Smooth muscle cell (in vitro differentiated cells): ENCODE measurements around the gene PIK3C2G. TPM values are rescaled to one million over a fixed set of nuclear protein-coding genes. Genes with fewer than 3 reads are reported as not detected.

ENCODE experiments used
- DNase-seq: peaks from one replicate; lab custom pipeline; 2025; ENCODE audit not compliant: unreplicated experiment; lab: John Stamatoyannopoulos, UW
- H2AFZ ChIP-seq: fragments of 200-600 bp; sonication (generic); 2 replicates; pipeline ENCODE4 v1.6.0; 2016; ENCODE audit warnings: antibody characterized with exemption, low read depth, mild to moderate bottlenecking
- H3F3A ChIP-seq: fragments of 200-600 bp; sonication (generic); 2 replicates; pipeline ENCODE4 v1.6.0; 2017; ENCODE audit warnings: antibody characterized with exemption, low read depth
- H3K27ac ChIP-seq: fragments of 200-600 bp; sonication (generic); 2 replicates; pipeline ENCODE4 v1.5.1; 2016; ENCODE audit warnings: low read depth, mild to moderate bottlenecking
- H3K27me3 ChIP-seq: fragments of 200-600 bp; sonication (generic); 2 replicates; pipeline ENCODE4 v1.6.1; 2016; ENCODE audit warnings: low read depth, mild to moderate bottlenecking
- H3K36me3 ChIP-seq: fragments of 200-600 bp; sonication (generic); 2 replicates; pipeline ENCODE4 v1.5.1; 2016; ENCODE audit warnings: low read depth
- H3K4me1 ChIP-seq: fragments of 200-600 bp; sonication (generic); 2 replicates; pipeline ENCODE4 v1.5.1; 2016; ENCODE audit warnings: low read depth
- H3K4me2 ChIP-seq: fragments of 200-600 bp; sonication (generic); 2 replicates; pipeline ENCODE4 v1.6.0; 2016; ENCODE audit warnings: mild to moderate bottlenecking
- H3K4me3 ChIP-seq: fragments of 200-600 bp; sonication (generic); 2 replicates; pipeline ENCODE4 v1.5.1; 2016; ENCODE audit warnings: mild to moderate bottlenecking
- H3K79me2 ChIP-seq: fragments of 200-600 bp; sonication (generic); 2 replicates; pipeline ENCODE4 v1.6.0; 2016; ENCODE audit warnings: low read depth, mild to moderate bottlenecking
- H3K9ac ChIP-seq: fragments of 200-600 bp; sonication (generic); 2 replicates; pipeline ENCODE4 v1.6.0; 2016; ENCODE audit warnings: low read depth
- H3K9me3 ChIP-seq: fragments of 200-600 bp; sonication (generic); replicated peaks from 2 replicates; pipeline ENCODE4 v1.5.1; 2016; ENCODE audit warnings: low read depth
- H4K20me1 ChIP-seq: fragments of 200-600 bp; sonication (generic); 2 replicates; pipeline ENCODE4 v1.6.0; 2016; ENCODE audit warnings: low read depth
- WGBS: methylation state at CpG from one replicate; pipeline ENCODE4 v1.1.7; 2016; ENCODE audit warnings: low lambda C conversion rate; 5-methylcytosine and 5-hydroxymethylcytosine counted together
- polyA plus RNA-seq: library from polyadenylated mRNA; unstranded; fragments of >200 nt; fragmentation: Nextera tagmentation; extraction: Ambion mirVana; gene quantifications from 2 replicates; pipeline ENCODE4 v1.2.1, GENCODE V29; 2016
- total RNA-seq: library from RNA; depleted of rRNA; stranded (reverse); fragments of >200 nt; gene quantifications from 2 replicates; pipeline ENCODE4 v1.2.3, GENCODE V29; 2014
- TF ChIP-seq, protein P1 (sequence below): fragments of 200-600 bp; sonication (generic); IDR thresholded peaks from 2 replicates; pipeline ENCODE4 v1.5.1; 2017; ENCODE audit warnings: borderline replicate concordance, mild to moderate bottlenecking, antibody characterized with exemption; ENCODE audit not compliant: insufficient read depth, poor library complexity, severe bottlenecking

PIK3C2G gene
- total and polyA plus RNA-seq, 2 experiments from 2014 or later, result 0.63 TPM; not detected in 1

DNA sequence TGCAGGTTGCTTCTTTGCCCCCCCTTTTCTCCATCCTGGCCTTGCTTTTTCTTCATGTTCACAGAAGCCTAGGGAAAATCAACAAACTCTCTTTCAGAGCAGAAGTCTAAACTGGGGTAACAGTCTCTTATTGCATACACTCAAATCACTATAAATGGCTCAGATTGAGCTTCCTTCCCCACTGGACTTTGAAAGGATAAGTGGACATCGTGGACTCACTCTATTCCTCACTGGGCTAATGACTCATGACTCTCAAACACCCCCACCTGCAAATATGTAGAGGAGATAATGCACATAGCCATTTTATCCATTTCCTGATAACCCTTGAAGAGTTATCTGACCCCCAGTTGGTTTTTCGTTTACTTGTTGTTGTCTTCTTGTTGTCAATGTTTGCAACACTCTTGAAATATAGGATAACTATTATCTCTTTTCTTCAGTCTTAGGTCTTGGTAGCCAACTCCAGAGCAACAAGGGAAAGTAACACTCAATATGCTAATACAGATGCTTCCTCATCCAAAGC lies 221.3 kb downstream of the PIK3C2G start:
- H3F3A ChIP-seq, result no peaks in the 10 kb centered on the region
- peaks cover 16% of the 10 kb centered on the region for H3K4me1 ChIP-seq
- 71% methylated on average over 2 of the region's 2 CpGs for WGBS
- H4K20me1 ChIP-seq, result no peaks in the 10 kb centered on the region
- H3K9ac ChIP-seq, result no peak overlapping the region
- H3K4me3 ChIP-seq, result no peak overlapping the region
- no peaks in the 10 kb centered on the region for H3K36me3 ChIP-seq
- DNase-seq, result no peak
- H3K79me2 ChIP-seq, result no peaks in the 10 kb centered on the region
- no peak overlapping the region for H2AFZ ChIP-seq
- TF ChIP-seq, protein P1, sequence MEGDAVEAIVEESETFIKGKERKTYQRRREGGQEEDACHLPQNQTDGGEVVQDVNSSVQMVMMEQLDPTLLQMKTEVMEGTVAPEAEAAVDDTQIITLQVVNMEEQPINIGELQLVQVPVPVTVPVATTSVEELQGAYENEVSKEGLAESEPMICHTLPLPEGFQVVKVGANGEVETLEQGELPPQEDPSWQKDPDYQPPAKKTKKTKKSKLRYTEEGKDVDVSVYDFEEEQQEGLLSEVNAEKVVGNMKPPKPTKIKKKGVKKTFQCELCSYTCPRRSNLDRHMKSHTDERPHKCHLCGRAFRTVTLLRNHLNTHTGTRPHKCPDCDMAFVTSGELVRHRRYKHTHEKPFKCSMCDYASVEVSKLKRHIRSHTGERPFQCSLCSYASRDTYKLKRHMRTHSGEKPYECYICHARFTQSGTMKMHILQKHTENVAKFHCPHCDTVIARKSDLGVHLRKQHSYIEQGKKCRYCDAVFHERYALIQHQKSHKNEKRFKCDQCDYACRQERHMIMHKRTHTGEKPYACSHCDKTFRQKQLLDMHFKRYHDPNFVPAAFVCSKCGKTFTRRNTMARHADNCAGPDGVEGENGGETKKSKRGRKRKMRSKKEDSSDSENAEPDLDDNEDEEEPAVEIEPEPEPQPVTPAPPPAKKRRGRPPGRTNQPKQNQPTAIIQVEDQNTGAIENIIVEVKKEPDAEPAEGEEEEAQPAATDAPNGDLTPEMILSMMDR, result no peak
- H3K27ac ChIP-seq, result no peak overlapping the region
- no peaks in the 10 kb centered on the region for H3K9me3 ChIP-seq
- no peaks in the 10 kb centered on the region for H3K27me3 ChIP-seq
- H3K4me2 ChIP-seq, result no peak overlapping the region

DNA sequence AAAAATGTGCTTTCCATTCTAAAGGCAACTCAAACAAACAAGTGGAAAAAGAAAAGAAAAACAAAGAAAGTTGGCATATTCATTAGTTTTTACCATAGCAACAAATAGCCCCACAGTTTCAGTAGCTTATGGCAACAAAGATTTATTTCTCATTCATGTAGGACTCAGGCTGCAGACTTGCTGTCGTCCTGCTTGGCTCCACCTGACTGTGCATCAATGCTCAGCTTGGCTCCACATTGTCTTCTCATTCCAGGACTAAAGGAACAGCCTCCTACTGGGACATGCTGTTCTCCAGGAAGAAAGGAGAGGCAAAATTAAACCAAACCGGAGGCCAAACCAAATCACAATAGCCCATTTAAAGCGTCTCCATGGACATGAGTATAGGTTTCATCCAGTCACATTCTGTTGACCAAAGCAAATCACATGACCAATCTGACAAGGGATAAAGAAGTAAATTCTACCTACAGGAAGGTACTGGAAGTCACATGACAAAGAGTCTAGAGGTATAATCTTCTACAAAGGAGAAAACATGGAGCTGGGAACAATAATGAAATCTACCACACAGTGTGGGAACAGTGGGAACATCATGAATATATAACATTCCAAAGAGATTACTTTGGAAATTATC lies 222.5 kb downstream of the PIK3C2G start:
- Histone ChIP-seq H3K4me2 (no peak overlapping the region), H3K36me3 (no peaks in the 10 kb centered on the region), H3K27me3 (no peaks in the 10 kb centered on the region), H3K9ac (no peak overlapping the region), H3K4me1 (peaks cover 16% of the 10 kb centered on the region), H3K79me2 (no peaks in the 10 kb centered on the region), H3K27ac (no peak overlapping the region), H3F3A (no peaks in the 10 kb centered on the region), H4K20me1 (no peaks in the 10 kb centered on the region), H3K9me3 (no peaks in the 10 kb centered on the region), H2AFZ (no peak overlapping the region), H3K4me3 (no peak overlapping the region)
- WGBS, result 79% methylated on average over 3 of the region's 3 CpGs
- TF ChIP-seq, protein P1, result no peak
- DNase-seq, result no peak

DNA sequence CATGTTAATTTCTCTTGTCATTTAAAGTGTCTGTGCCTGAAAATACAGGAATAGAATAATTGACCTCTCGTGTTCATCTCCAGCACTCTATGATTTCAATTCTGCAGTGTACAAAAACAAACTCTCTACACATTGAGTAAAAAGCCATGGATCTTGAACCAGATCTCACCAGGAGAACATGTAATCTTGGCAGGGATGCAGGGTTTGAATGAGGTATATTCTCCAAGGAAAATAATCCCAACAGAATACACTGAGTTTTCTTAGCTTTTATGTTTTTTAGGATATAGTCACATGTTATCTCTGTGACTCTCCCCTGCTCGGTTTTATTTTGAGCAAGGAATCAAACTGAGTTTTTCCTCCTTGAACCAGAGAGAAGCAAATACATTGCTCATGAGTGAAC lies 224.7 kb downstream of the PIK3C2G start:
- 84% methylated on average over 2 of the region's 2 CpGs for WGBS
- Histone ChIP-seq H3K27ac (no peak overlapping the region), H3K9ac (no peak overlapping the region), H3K4me1 (peaks cover 16% of the 10 kb centered on the region), H3K4me3 (no peak overlapping the region), H3K79me2 (no peaks in the 10 kb centered on the region), H3K4me2 (no peak overlapping the region), H4K20me1 (no peaks in the 10 kb centered on the region), H2AFZ (no peak overlapping the region), H3K27me3 (no peaks in the 10 kb centered on the region), H3K36me3 (no peaks in the 10 kb centered on the region), H3F3A (no peaks in the 10 kb centered on the region), H3K9me3 (no peaks in the 10 kb centered on the region)
- DNase-seq, result no peak
- TF ChIP-seq, protein P1, result no peak

DNA sequence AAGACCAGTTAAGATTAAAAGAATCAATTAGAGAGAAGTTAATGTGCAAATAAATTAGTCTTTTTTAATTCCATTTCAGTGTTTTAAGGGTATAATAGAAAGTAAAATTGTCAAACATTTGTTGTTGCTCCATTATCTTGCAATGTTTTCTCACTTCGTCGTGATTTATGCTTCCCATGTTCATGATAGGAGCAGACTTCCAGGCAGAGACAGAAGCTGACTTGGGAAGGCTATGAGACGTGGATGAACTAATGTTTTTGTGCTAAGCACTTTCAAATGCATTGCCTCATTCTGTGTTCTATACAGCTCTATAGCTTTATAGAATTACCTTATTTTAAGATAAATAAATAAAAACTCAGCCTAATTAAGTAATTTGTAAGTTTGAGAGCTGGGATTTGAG lies 226.2 kb downstream of the PIK3C2G start:
- DNase-seq, result no peak
- TF ChIP-seq, protein P1, result no peak
- H3K79me2 ChIP-seq, result no peaks in the 10 kb centered on the region
- H3K4me2 ChIP-seq, result no peak overlapping the region
- WGBS, result 75% methylated on average over 3 of the region's 3 CpGs
- H3K27me3 ChIP-seq, result no peaks in the 10 kb centered on the region
- no peaks in the 10 kb centered on the region for H3K9me3 ChIP-seq
- H3F3A ChIP-seq, result no peaks in the 10 kb centered on the region
- H3K27ac ChIP-seq, result no peak overlapping the region
- H2AFZ ChIP-seq, result no peak overlapping the region
- H3K4me1 ChIP-seq, result peaks cover 16% of the 10 kb centered on the region
- H3K9ac ChIP-seq, result no peak overlapping the region
- H3K36me3 ChIP-seq, result no peaks in the 10 kb centered on the region
- no peaks in the 10 kb centered on the region for H4K20me1 ChIP-seq
- no peak overlapping the region for H3K4me3 ChIP-seq
